ENCODE measurements around the gene PRC1. TPM values are rescaled to one million over a fixed set of nuclear protein-coding genes. Genes with fewer than 3 reads are reported as not detected.

PRC1 gene
- total and polyA plus RNA-seq, 2 of the 13 experiments (the other 11 are each of a cell fraction or from before 2014, with no cell fraction given), result 137 to 162 TPM

DNA sequence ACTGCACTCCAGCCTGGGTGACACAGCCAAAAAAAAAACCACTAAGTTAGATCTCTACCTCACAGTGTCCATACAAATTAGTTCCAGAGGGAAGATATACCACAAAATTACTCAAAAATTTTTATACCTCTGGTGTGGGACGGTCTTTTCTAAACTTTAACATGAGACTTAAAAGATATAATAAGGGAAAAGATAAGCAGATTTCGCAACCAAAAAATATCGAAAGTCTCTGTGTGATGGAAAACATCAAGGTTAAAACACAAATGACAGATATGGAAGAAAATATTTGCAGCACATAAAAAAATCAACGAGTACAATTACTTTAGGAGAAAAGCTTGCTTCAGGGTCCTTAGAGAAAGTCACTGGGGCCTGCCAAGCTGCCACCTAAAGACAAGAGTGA is 72.4 kb downstream of the PRC1 start (continued):
- TF ChIP-seq, protein P1, sequence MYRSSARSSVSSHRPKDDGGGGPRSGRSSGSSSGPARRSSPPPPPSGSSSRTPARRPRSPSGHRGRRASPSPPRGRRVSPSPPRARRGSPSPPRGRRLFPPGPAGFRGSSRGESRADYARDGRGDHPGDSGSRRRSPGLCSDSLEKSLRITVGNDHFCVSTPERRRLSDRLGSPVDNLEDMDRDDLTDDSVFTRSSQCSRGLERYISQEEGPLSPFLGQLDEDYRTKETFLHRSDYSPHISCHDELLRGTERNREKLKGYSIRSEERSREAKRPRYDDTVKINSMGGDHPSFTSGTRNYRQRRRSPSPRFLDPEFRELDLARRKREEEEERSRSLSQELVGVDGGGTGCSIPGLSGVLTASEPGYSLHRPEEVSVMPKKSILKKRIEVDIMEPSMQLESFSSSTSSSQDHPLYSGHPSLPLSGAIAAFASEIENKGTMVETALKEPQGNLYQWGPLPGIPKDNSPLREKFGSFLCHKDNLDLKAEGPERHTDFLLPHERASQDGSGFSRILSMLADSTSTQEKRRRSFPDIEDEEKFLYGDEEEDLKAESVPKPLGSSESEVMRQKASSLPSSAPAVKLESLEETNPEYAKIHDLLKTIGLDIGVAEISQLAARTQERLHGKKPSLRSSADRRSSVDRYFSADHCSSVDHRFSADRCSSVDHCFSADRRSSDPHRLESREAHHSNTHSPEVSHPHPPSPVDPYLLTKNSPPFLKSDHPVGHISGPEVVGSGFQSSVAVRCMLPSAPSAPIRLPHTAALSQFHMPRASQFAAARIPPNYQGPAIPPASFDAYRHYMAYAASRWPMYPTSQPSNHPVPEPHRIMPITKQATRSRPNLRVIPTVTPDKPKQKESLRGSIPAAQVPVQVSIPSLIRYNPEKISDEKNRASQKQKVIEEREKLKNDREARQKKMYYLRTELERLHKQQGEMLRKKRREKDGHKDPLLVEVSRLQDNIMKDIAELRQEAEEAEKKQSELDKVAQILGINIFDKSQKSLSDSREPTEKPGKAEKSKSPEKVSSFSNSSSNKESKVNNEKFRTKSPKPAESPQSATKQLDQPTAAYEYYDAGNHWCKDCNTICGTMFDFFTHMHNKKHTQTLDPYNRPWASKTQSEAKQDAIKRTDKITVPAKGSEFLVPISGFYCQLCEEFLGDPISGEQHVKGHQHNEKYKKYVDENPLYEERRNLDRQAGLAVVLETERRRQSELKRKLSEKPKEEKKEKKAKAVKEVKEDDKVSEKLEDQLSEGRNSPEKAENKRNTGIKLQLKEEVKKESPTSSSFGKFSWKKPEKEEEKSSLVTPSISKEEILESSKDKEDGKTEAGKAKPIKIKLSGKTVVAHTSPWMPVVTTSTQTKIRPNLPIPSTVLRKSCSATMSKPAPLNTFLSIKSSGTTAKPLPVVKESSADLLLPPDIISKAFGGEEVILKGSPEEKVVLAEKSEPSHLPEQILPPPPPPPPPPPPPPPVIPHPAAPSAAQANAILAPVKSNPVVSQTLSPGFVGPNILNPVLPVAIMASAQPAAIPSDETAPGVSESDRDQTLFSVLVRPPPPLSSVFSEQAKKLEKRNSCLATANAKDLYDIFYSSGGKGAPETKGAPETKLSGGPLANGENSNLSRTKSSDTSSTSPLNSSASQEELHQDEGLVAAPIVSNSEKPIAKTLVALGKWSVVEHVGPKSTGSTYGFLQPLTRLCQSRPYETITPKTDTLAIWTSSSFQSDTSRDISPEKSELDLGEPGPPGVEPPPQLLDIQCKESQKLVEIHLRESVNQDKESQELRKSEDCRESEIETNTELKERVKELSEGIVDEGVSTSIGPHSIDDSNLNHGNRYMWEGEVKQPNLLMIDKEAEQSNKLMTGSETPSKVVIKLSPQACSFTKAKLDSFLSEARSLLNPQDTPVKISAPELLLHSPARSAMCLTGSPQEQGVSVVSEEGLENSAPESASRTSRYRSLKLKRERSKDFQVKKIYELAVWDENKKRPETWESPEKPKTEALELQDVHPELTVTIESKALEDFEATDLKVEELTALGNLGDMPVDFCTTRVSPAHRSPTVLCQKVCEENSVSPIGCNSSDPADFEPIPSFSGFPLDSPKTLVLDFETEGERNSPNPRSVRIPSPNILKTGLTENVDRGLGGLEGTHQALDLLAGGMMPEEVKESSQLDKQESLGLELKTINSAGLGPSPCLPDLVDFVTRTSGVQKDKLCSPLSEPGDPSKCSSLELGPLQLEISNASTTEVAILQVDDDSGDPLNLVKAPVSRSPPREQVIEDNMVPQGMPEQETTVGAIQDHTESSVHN (CRISPR knock-in tag; IDR thresholded peaks at IDR 0.05), result no peak
- peak; percentile 41; the same call in 1 of the 2 replicates for TF ChIP-seq CEBPB (IDR thresholded peaks at IDR 0.05; ENCODE audit: borderline replicate concordance, low read depth, low read length)

DNA sequence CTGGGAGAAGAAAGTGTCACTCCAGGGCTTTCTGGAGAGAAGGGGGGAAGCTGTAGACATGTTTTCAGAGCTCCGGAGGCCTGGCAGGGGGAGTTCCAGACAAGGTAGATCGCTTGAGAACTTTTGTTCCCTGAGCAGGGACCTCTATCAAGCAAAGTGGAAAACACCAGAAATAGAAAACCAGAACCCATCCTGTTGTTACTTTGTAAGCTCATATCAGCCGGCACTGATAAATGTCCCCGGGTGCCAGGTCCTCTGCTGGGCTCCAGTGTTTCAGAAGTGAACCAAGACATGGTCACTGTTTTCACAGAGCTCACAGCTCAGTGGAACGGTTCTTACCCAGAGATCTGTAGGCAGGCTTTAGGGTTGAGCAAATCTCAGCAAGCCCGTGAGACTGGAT is 75.5 kb downstream of the PRC1 start:
- no peaks in the 10 kb centered on the region for H3K27me3 ChIP-seq (ENCODE audit: control insufficient read depth in 1 of 2, insufficient read depth in 2 of 2, low read length in 2 of 2)
- H2AFZ ChIP-seq (ENCODE audit: low read length), result no peak overlapping the region
- H3K27ac ChIP-seq (ENCODE audit: extremely low read length, insufficient read depth, low read length), result no peak overlapping the region
- TF ChIP-seq POLR2A (IDR thresholded peaks at IDR 0.05; ENCODE audit: insufficient read depth in 1 of 2, low read depth in 2 of 2, low read length in 2 of 2), result no peak
- no peak for TF ChIP-seq MXD4 (CRISPR knock-in tag; IDR thresholded peaks at IDR 0.05)
- TF ChIP-seq, protein P2, sequence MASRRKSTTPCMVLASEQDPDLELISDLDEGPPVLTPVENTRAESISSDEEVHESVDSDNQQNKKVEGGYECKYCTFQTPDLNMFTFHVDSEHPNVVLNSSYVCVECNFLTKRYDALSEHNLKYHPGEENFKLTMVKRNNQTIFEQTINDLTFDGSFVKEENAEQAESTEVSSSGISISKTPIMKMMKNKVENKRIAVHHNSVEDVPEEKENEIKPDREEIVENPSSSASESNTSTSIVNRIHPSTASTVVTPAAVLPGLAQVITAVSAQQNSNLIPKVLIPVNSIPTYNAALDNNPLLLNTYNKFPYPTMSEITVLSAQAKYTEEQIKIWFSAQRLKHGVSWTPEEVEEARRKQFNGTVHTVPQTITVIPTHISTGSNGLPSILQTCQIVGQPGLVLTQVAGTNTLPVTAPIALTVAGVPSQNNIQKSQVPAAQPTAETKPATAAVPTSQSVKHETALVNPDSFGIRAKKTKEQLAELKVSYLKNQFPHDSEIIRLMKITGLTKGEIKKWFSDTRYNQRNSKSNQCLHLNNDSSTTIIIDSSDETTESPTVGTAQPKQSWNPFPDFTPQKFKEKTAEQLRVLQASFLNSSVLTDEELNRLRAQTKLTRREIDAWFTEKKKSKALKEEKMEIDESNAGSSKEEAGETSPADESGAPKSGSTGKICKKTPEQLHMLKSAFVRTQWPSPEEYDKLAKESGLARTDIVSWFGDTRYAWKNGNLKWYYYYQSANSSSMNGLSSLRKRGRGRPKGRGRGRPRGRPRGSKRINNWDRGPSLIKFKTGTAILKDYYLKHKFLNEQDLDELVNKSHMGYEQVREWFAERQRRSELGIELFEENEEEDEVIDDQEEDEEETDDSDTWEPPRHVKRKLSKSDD (CRISPR knock-in tag; IDR thresholded peaks at IDR 0.05; ENCODE audit: low read depth), result no peak
- TF ChIP-seq ZNF3 (CRISPR knock-in tag; IDR thresholded peaks at IDR 0.05), result no peak
- ChIA-PET CTCF (ENCODE audit: low intra/inter-chr PET ratio, low total read pairs) (no interaction called here), POLR2A (no interaction called here)
- H3K9ac ChIP-seq (ENCODE audit: insufficient read depth, low read depth, low read length), result no peak overlapping the region
- 92% methylated on average over 2 of the region's 6 CpGs for WGBS (ENCODE audit: low lambda C conversion rate)
- H3K4me2 ChIP-seq (ENCODE audit: low read depth, low read length), result no peak overlapping the region
- H3K4me3 ChIP-seq (replicated peaks in 1 of 3; ENCODE audit: insufficient read depth in 1 of 3, low read depth in 2 of 3, low read length in 3 of 3), result no peak overlapping the region
- no TSS peak for BruUV-seq (replicated peaks)
- no peak for ATAC-seq
- H3K4me1 ChIP-seq (ENCODE audit: insufficient read depth, low read length), result peaks cover 16% of the 10 kb centered on the region
- DNase-seq (ENCODE audit: low spot score), result no peak
- no peak for FAIRE-seq
- no peaks in the 10 kb centered on the region for H3K79me2 ChIP-seq (ENCODE audit: insufficient read depth, low read length)
- in situ Hi-C loops (cut with HindIII; ENCODE audit: extremely low pct_ligation_motif_present, low pct_unique_long_range_greater_than_20kb), result no loop called here
- intact Hi-C loops (cut with micrococcal nuclease; ENCODE audit: unreplicated experiment), result no loop called here
- H3K36me3 ChIP-seq (replicated peaks in 1 of 2; ENCODE audit: control insufficient read depth in 1 of 2, insufficient read depth in 2 of 2, low read length in 2 of 2), result peaks cover 26 to 62% of the 10 kb centered on the region in 2 experiments; a peak in 4 of 5 replicates
- H4K20me1 ChIP-seq (ENCODE audit: insufficient read depth, low read length), result no peaks in the 10 kb centered on the region
- H3K9me3 ChIP-seq (ENCODE audit: low read length), result no peaks in the 10 kb centered on the region

Measured in HepG2 (cell line).